Activated CD8-positive, alpha-beta T cell treated with anti-CD3 and anti-CD28 coated beads for 36 hours (primary cell): Measurements from ENCODE around the gene MAPKAP1. TPM values are rescaled to one million over a fixed set of nuclear protein-coding genes. Genes with fewer than 3 reads are reported as not detected.

ENCODE experiments used
- ATAC-seq: fragments of 200-7000 bp; cut with Tn5 transposase; one replicate; pipeline ENCODE4 v1.10.0; 2021; ENCODE audit warnings: mild to moderate bottlenecking, moderate library complexity
- CTCF ChIA-PET: fragments of 350-600 bp; sonication (Branson Sonifier 250); formaldehyde crosslinking; loops from one replicate; lab custom pipeline; 2021; ENCODE audit warnings: antibody characterized with exemption; lab: Charles Lee
- POLR2A ChIA-PET: fragments of 350-600 bp; sonication (Branson Sonifier 250); formaldehyde crosslinking; loops from one replicate; lab custom pipeline; 2021; ENCODE audit warnings: antibody characterized with exemption; lab: Charles Lee
- DNase-seq: peaks from one replicate; pipeline ENCODE4 v3.0.0-alpha.2; 2020
- H3K27ac Mint-ChIP-seq: one replicate; pipeline ENCODE4 v1.8.0; 2021; ENCODE audit warnings: mild to moderate bottlenecking, mixed read lengths
- H3K27me3 Mint-ChIP-seq: one replicate; pipeline ENCODE4 v1.8.0; 2021; ENCODE audit warnings: mixed read lengths
- H3K36me3 Mint-ChIP-seq: one replicate; pipeline ENCODE4 v1.8.0; 2021; ENCODE audit warnings: low read depth, mixed read lengths
- H3K4me1 Mint-ChIP-seq: one replicate; pipeline ENCODE4 v1.8.0; 2021; ENCODE audit warnings: low read depth, mixed read lengths
- H3K4me3 Mint-ChIP-seq: one replicate; pipeline ENCODE4 v1.8.0; 2021; ENCODE audit warnings: mild to moderate bottlenecking, moderate library complexity, mixed read lengths
- H3K9me3 Mint-ChIP-seq: one replicate; pipeline ENCODE4 v1.8.0; 2021; ENCODE audit warnings: mixed read lengths
- CTCF ChIP-seq: fragments of 200-600 bp; IDR thresholded peaks from one replicate; pipeline ENCODE4 v1.8.0; 2022; ENCODE audit warnings: antibody characterized with exemption, mild to moderate bottlenecking
- intact Hi-C: fragments of 100-400 bp; cut with micrococcal nuclease; formaldehyde crosslinking; loops from one replicate; pipeline ENCODE4 v1.10.0; 2022
- total RNA-seq, 2 experiments: library from RNA; stranded (reverse); gene quantifications; one replicate each; pipeline ENCODE4 v1.2.3, GENCODE V29; 2021

MAPKAP1 gene
- total RNA-seq, 2 experiments from 2014 or later: 58.8 to 62.4 TPM

GRCh38 chr9:125687163-125687863, 19.7 kb downstream of the MAPKAP1 start:
- ChIA-PET CTCF (no interaction called here), POLR2A (no interaction called here)
- Mint-ChIP-seq H3K4me1 (peaks cover 42% of the 10 kb centered on the region), H3K27ac (no peak overlapping the region), H3K4me3 (no peak overlapping the region), H3K9me3 (no peaks in the 10 kb centered on the region), H3K27me3 (no peaks in the 10 kb centered on the region), H3K36me3 (peaks cover 23% of the 10 kb centered on the region)
- no peak for DNase-seq
- no peak for TF ChIP-seq CTCF
- no peak for ATAC-seq
- intact Hi-C loops: no loop called here

GRCh38 chr9:125685167-125685566, 21.8 kb downstream of the MAPKAP1 start:
- no peak overlapping the region for H3K27ac Mint-ChIP-seq
- POLR2A ChIA-PET: no interaction called here
- intact Hi-C loops: no loop called here
- no peaks in the 10 kb centered on the region for H3K9me3 Mint-ChIP-seq
- ATAC-seq (no peak), DNase-seq (no peak)
- TF ChIP-seq CTCF: no peak
- H3K27me3 Mint-ChIP-seq: no peaks in the 10 kb centered on the region
- peaks cover 32% of the 10 kb centered on the region for H3K4me1 Mint-ChIP-seq
- H3K4me3 Mint-ChIP-seq: no peak overlapping the region
- peaks cover 18% of the 10 kb centered on the region for H3K36me3 Mint-ChIP-seq
- CTCF ChIA-PET: no interaction called here

- CTCF ChIA-PET: interaction anchor here (1.9 kb wide), 1 partner anchor 9 kb away, joined by 4 read pairs; no protein-coding TSS in a partner anchor
- H3K4me3 Mint-ChIP-seq: no peak overlapping the region
Observed at GRCh38 chr9:125683486-125683885, 23.5 kb downstream of the MAPKAP1 start.

GRCh38 chr9:125682340-125682739, 24.7 kb downstream of the MAPKAP1 start:
- Mint-ChIP-seq H3K36me3 (peaks cover 15% of the 10 kb centered on the region), H3K27me3 (no peaks in the 10 kb centered on the region), H3K9me3 (no peaks in the 10 kb centered on the region), H3K4me1 (peaks cover 29% of the 10 kb centered on the region), H3K4me3 (no peak overlapping the region), H3K27ac (no peak overlapping the region)
- ChIA-PET POLR2A (no interaction called here), CTCF (interaction anchor here (1.2 to 1.9 kb wide), 2 partner anchors 8 to 24 kb away, joined by 3 to 4 read pairs; partner anchors contain the start of gene MAPKAP1)
- ATAC-seq: no peak
- DNase-seq: no peak
- no peak for TF ChIP-seq CTCF
- intact Hi-C loops: no loop called here

More at GRCh38 chr9:125683486-125683885, 23.5 kb downstream of the MAPKAP1 start:
- Mint-ChIP-seq H3K9me3 (no peaks in the 10 kb centered on the region), H3K27ac (no peak overlapping the region), H3K27me3 (no peaks in the 10 kb centered on the region), H3K4me1 (peaks cover 29% of the 10 kb centered on the region), H3K36me3 (peaks cover 15% of the 10 kb centered on the region)
- no peak for TF ChIP-seq CTCF
- intact Hi-C loops: no loop called here
- no peak for DNase-seq
- POLR2A ChIA-PET: no interaction called here
- ATAC-seq: no peak

GRCh38 chr9:125681657-125682056, 25.4 kb downstream of the MAPKAP1 start:
- no peak for DNase-seq
- intact Hi-C loops: no loop called here
- CTCF ChIA-PET: no interaction called here
- Mint-ChIP-seq H3K4me1 (peaks cover 31% of the 10 kb centered on the region), H3K36me3 (peaks cover 17% of the 10 kb centered on the region), H3K27ac (no peak overlapping the region), H3K27me3 (no peaks in the 10 kb centered on the region), H3K4me3 (no peak overlapping the region), H3K9me3 (no peaks in the 10 kb centered on the region)
- POLR2A ChIA-PET: no interaction called here
- TF ChIP-seq CTCF: no peak
- ATAC-seq: no peak
